Stimulated activated CD4-positive, alpha-beta T cell treated with anti-CD3 and anti-CD28 coated beads, TNF-alpha, amount 100 ng/mL, for 48 hours (primary cell): ENCODE measurements around the gene DNM1.

Source experiments
- DNase-seq, 3 donors: peaks; one replicate each; pipeline ENCODE4 v3.0.0-alpha.2; 2020; ENCODE audit warnings: low read depth in 3 of 3

Gene DNM1

GRCh38 chr9:128251732-128252100 is 48.5 kb downstream of the DNM1 start:
- DNase-seq, result no peak

GRCh38 chr9:128252317-128253139 is 49.3 kb downstream of the DNM1 start:
- DNase-seq, result no peak

GRCh38 chr9:128253140-128253990 is 50.2 kb downstream of the DNM1 start:
- DNase-seq, result no peak

GRCh38 chr9:128253991-128254346 is 50.8 kb downstream of the DNM1 start:
- no peak for DNase-seq

- no peak for DNase-seq
Observed at GRCh38 chr9:128254362-128254761, 51.2 kb downstream of the DNM1 start.

GRCh38 chr9:128254855-128255759 is 51.9 kb downstream of the DNM1 start:
- peak; percentile 20 to 31 (median 29) for DNase-seq

- no peak for DNase-seq
Observed at GRCh38 chr9:128257086-128257825, 54.1 kb downstream of the DNM1 start.

GRCh38 chr9:128257907-128258306 is 54.7 kb downstream of the DNM1 start:
- no peak for DNase-seq

GRCh38 chr9:128258326-128258725 is 55.1 kb downstream of the DNM1 start:
- DNase-seq, result no peak

- no peak for DNase-seq
Observed at GRCh38 chr9:128259156-128259555, 56.0 kb downstream of the DNM1 start.

GRCh38 chr9:128260340-128260739 is 57.2 kb downstream of the DNM1 start:
- no peak for DNase-seq

GRCh38 chr9:128262687-128263086 is 59.5 kb downstream of the DNM1 start:
- DNase-seq, result no peak

- no peak for DNase-seq
Observed at GRCh38 chr9:128265348-128265847, 62.2 kb downstream of the DNM1 start.

GRCh38 chr9:128266868-128267590 is 63.9 kb downstream of the DNM1 start:
- no peak for DNase-seq

- no peak for DNase-seq
Observed at GRCh38 chr9:128271112-128271511, 67.9 kb downstream of the DNM1 start.

GRCh38 chr9:128271512-128271911 is 68.3 kb downstream of the DNM1 start:
- DNase-seq, result no peak

- DNase-seq, result no peak
Observed at GRCh38 chr9:128274245-128274644, 71.1 kb downstream of the DNM1 start.

GRCh38 chr9:128275198-128276007 is 72.2 kb downstream of the DNM1 start, which contains the start of gene GOLGA2:
Gene GOLGA2, minus strand, starts transcription at chr9:128276007. Its CDS starts 31 bp downstream, at chr9:128275976.
- no peak for DNase-seq

- peak; percentile 100 for DNase-seq
Observed at GRCh38 chr9:128276008-128276573, 72.9 kb downstream of the DNM1 start, which contains the start of gene SWI5. Gene SWI5, plus strand, starts transcription at chr9:128276276.
